Measurements from ENCODE around the gene CXCL5.

GRCh38 chr4:74016068-74016467 lies 17.6 kb upstream of the CXCL5 start:
- TF ChIP-seq, protein P1, sequence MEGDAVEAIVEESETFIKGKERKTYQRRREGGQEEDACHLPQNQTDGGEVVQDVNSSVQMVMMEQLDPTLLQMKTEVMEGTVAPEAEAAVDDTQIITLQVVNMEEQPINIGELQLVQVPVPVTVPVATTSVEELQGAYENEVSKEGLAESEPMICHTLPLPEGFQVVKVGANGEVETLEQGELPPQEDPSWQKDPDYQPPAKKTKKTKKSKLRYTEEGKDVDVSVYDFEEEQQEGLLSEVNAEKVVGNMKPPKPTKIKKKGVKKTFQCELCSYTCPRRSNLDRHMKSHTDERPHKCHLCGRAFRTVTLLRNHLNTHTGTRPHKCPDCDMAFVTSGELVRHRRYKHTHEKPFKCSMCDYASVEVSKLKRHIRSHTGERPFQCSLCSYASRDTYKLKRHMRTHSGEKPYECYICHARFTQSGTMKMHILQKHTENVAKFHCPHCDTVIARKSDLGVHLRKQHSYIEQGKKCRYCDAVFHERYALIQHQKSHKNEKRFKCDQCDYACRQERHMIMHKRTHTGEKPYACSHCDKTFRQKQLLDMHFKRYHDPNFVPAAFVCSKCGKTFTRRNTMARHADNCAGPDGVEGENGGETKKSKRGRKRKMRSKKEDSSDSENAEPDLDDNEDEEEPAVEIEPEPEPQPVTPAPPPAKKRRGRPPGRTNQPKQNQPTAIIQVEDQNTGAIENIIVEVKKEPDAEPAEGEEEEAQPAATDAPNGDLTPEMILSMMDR (IDR thresholded peaks at IDR 0.05 in 8 of 11, conservative IDR thresholded peaks at IDR 0.05 in 3 of 11): no peak
- TF ChIP-seq POLR2A (IDR thresholded peaks at IDR 0.05): no peak
- no peak for TF ChIP-seq POLR2AphosphoS5 (IDR thresholded peaks at IDR 0.05)

All from spleen (tissue), 7 donors.